Measurements from ENCODE around the gene IKBKG.
"Not testable (repeated sequence)": the region's sequence is repeated elsewhere in the genome, so short reads cannot be mapped to it uniquely, and the experiment has no call there.

The IKBKG gene

GRCh38 chrX:154607976-154608375 is 60.6 kb downstream of the IKBKG start:
- not testable (repeated sequence) for DNase-seq

DNA sequence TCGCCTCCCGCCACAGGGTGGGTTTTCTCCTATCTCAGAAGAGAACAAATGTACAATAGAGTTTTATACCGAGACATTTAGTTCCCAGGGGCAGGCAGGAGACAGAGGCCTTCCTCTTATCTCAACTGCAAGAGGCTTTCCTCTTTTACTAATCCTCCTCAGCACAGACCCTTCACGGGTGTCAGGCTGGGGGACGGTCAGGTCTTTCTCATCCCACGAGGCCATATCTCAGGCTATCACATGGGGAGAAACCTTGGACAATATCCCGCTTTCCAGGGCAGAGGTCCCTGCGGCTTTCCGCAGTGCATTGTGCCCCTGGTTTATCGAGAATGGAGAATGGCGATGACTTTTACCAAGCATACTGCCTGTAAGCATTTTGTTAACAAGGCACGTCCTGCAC is 61.4 kb downstream of the IKBKG start:
- DNase-seq: not testable (repeated sequence)

DNA sequence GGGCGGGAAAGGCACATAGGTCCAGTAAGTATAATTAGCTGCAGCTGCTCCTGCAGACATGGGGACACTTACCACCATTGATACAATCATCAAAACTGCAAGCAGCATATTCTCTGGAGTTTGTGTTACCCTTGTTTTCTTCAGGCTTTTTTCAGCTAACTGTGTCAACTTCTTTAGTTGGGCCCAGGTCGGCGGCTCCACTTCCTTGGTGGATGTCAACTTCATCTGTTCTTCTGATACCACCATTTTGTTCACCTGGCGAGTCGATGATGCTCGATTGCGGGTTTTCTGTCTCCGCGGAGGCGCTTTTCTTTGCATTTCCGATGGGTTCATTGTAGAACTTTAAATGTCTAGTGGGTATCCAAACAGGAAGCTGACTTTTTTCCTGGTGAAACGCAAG is 63.7 kb downstream of the IKBKG start:
- DNase-seq: not testable (repeated sequence)

GRCh38 chrX:154613586-154613985 is 66.2 kb downstream of the IKBKG start:
- DNase-seq: not testable (repeated sequence)
